GM12878 (cell line): ENCODE data around the gene AKT3.

Experiments used
- ATF2 ChIP-seq: IDR thresholded peaks from 2 replicates; pipeline ENCODE4 v1.6.1; 2012; ENCODE audit warnings: low read length, inconsistent platforms
- BACH1 ChIP-seq: fragments of 450-650 bp; IDR thresholded peaks from 2 replicates; pipeline ENCODE4 v1.6.1; 2017; ENCODE audit warnings: mild to moderate bottlenecking, borderline replicate concordance
- BHLHE40 ChIP-seq, 2 experiments: fragments of 450-650 bp in 1 of 2; IDR thresholded peaks; 2 replicates each; pipeline ENCODE4 v1.6.1; 2011 to 2017; ENCODE audit warnings: low read depth in 2 of 2, borderline replicate concordance in 1 of 2, improper control_type of control experiment in 1 of 2, low read length in 1 of 2, mild to moderate bottlenecking in 1 of 2
- CHD2 ChIP-seq: IDR thresholded peaks from 2 replicates; pipeline ENCODE4 v1.6.1; 2011; ENCODE audit warnings: low read depth, low read length, improper control_type of control experiment, borderline replicate concordance
- CTCF ChIP-seq, 3 experiments: IDR thresholded peaks in 2 of 3; conservative IDR thresholded peaks in 1 of 3; 2 replicates each; pipeline ENCODE4 v1.5.1; 2011; ENCODE audit warnings: low read depth in 3 of 3, low read length in 3 of 3, mild to moderate bottlenecking in 3 of 3, control low read depth in 2 of 3, moderate library complexity in 2 of 3, inconsistent platforms in 1 of 3, mixed read lengths in 1 of 3; ENCODE audit not compliant: control insufficient read depth in 2 of 3, insufficient read depth in 1 of 3; ENCODE audit errors: extremely low read depth in 1 of 3
- EZH2 ChIP-seq: IDR thresholded peaks from 2 replicates; pipeline ENCODE4 v1.6.1; 2012; ENCODE audit warnings: low read depth, mild to moderate bottlenecking, control low read depth, inconsistent platforms, low read length, borderline replicate concordance; ENCODE audit not compliant: control insufficient read depth
- FOXK2 ChIP-seq: fragments of 450-650 bp; IDR thresholded peaks from 2 replicates; pipeline ENCODE4 v1.6.1; 2017; ENCODE audit warnings: mild to moderate bottlenecking, moderate library complexity
- GABPA ChIP-seq: IDR thresholded peaks from 2 replicates; pipeline ENCODE4 v1.6.1; 2014; ENCODE audit warnings: antibody characterized with exemption, low read depth, mild to moderate bottlenecking, inconsistent platforms
- NFYB ChIP-seq: IDR thresholded peaks from 2 replicates; pipeline ENCODE4 v1.6.1; 2011; ENCODE audit warnings: low read depth, mild to moderate bottlenecking, low read length, improper control_type of control experiment, moderate library complexity; ENCODE audit not compliant: insufficient read depth
- POLR2A ChIP-seq: IDR thresholded peaks from 2 replicates; pipeline ENCODE4 v1.6.1; 2011; ENCODE audit warnings: low read depth, mild to moderate bottlenecking, low read length
- SKIL ChIP-seq: fragments of 450-650 bp; IDR thresholded peaks from 2 replicates; pipeline ENCODE4 v1.6.1; 2017; ENCODE audit warnings: mild to moderate bottlenecking, low read depth, inconsistent platforms; ENCODE audit not compliant: poor library complexity, severe bottlenecking
- SP1 ChIP-seq: IDR thresholded peaks from one replicate; pipeline ENCODE4 v1.6.1; 2011; ENCODE audit warnings: low read depth, low read length
- ZBTB4 ChIP-seq: fragments of 450-650 bp; formaldehyde crosslinking; IDR thresholded peaks from 2 replicates; pipeline ENCODE4 v1.4.0; 2022; ENCODE audit warnings: mild to moderate bottlenecking, moderate library complexity

GRCh38 chr1:243529512-243529911, 320.5 kb downstream of the AKT3 start:
- TF ChIP-seq CTCF (IDR thresholded peaks at IDR 0.05 in 2 of 3, conservative IDR thresholded peaks at IDR 0.05 in 1 of 3; ENCODE audit: control insufficient read depth in 2 of 3, extremely low read depth in 1 of 3, insufficient read depth in 1 of 3, low read depth in 3 of 3, low read length in 3 of 3) (no peak), GABPA (no peak), CHD2 (no peak), ZBTB4 (no peak), EZH2 (no peak), ATF2 (no peak), SP1 (no peak), FOXK2 (no peak), BHLHE40 (IDR thresholded peaks at IDR 0.05; ENCODE audit: borderline replicate concordance in 1 of 2, low read depth in 2 of 2, low read length in 1 of 2) (no peak), NFYB (no peak), BACH1 (no peak), POLR2A (no peak), SKIL (no peak)
